K562 (cell line): ENCODE measurements around the gene COG4. TPM values are rescaled to one million over a fixed set of nuclear protein-coding genes. Genes with fewer than 3 reads are reported as not detected.

Experiments
- BRD9 ChIP-seq: fragments of 450-650 bp; IDR thresholded peaks from 2 replicates; pipeline ENCODE4 v1.6.1; 2018; ENCODE audit warnings: low read depth; ENCODE audit not compliant: partially characterized antibody
- CBFA2T3 ChIP-seq: fragments of 450-650 bp; IDR thresholded peaks from 2 replicates; pipeline ENCODE4 v1.6.1; 2017
- CREB1 ChIP-seq, 2 experiments: sonication (generic) in 1 of 2; formaldehyde crosslinking in 1 of 2; IDR thresholded peaks; 2 replicates each; pipeline versions ENCODE4 v1.6.1 to v1.8.0; 2012 to 2022; ENCODE audit warnings: inconsistent platforms in 1 of 2, mild to moderate bottlenecking in 1 of 2, missing genetic modification reagents in 1 of 2, moderate library complexity in 1 of 2
- CSDE1 ChIP-seq, 2 experiments: fragments of 450-650 bp; IDR thresholded peaks; 2 replicates each; pipeline ENCODE4 v1.6.1; 2016; ENCODE audit warnings: mild to moderate bottlenecking in 1 of 2
- E2F6 ChIP-seq, 2 experiments: IDR thresholded peaks; 2 replicates each; pipeline ENCODE4 v1.6.1; 2011; ENCODE audit warnings: borderline replicate concordance in 1 of 2, control low read depth in 1 of 2, low read depth in 1 of 2, low read length in 1 of 2, mild to moderate bottlenecking in 1 of 2, mixed read lengths in 1 of 2, moderate library complexity in 1 of 2; ENCODE audit not compliant: insufficient read depth in 1 of 2, insufficient read length in 1 of 2, poor library complexity in 1 of 2, severe bottlenecking in 1 of 2; ENCODE audit errors: extremely low read depth in 1 of 2
- E2F8 ChIP-seq: fragments of 450-650 bp; IDR thresholded peaks from 2 replicates; pipeline ENCODE4 v1.7.1; 2018; ENCODE audit warnings: mild to moderate bottlenecking, low read depth; ENCODE audit not compliant: partially characterized antibody
- KDM2B ChIP-seq: fragments of 250-450 bp; sonication (Bioruptor Pico); IDR thresholded peaks from 2 replicates; pipeline ENCODE4 v1.8.0; 2021; ENCODE audit warnings: mild to moderate bottlenecking, moderate library complexity
- KLF16 ChIP-seq: IDR thresholded peaks from 2 replicates; pipeline ENCODE4 v1.6.1; 2016; ENCODE audit warnings: antibody characterized with exemption
- LARP7 ChIP-seq: fragments of 450-650 bp; IDR thresholded peaks from 2 replicates; pipeline ENCODE4 v1.6.1; 2016
- PCBP2 ChIP-seq: fragments of 200-400 bp; formaldehyde crosslinking; IDR thresholded peaks from 2 replicates; pipeline ENCODE4 v1.6.1; 2018; ENCODE audit warnings: low read length, low read depth, mild to moderate bottlenecking, moderate library complexity; ENCODE audit not compliant: poor library complexity, severe bottlenecking
- PHTF2 ChIP-seq: fragments of 250-450 bp; sonication (Bioruptor Pico); IDR thresholded peaks from 2 replicates; pipeline ENCODE4 v1.5.0; 2021; ENCODE audit warnings: mild to moderate bottlenecking
- PML ChIP-seq: IDR thresholded peaks from 2 replicates; pipeline ENCODE4 v1.6.1; 2012; ENCODE audit warnings: low read length, inconsistent platforms
- POU5F1 ChIP-seq: fragments of 150-350 bp; IDR thresholded peaks from 2 replicates; pipeline ENCODE4 v1.6.1; 2014; ENCODE audit warnings: borderline replicate concordance, low read length, low read depth, mild to moderate bottlenecking; ENCODE audit not compliant: partially characterized antibody
- RBM15 ChIP-seq: fragments of 200-400 bp; formaldehyde crosslinking; IDR thresholded peaks from 2 replicates; pipeline ENCODE4 v1.6.1; 2018; ENCODE audit warnings: mild to moderate bottlenecking, low read length, moderate library complexity; ENCODE audit not compliant: insufficient read depth
- RBM22 ChIP-seq: fragments of 200-400 bp; formaldehyde crosslinking; IDR thresholded peaks from 2 replicates; pipeline ENCODE4 v1.6.1; 2018; ENCODE audit warnings: low read length, low read depth; ENCODE audit not compliant: poor library complexity, severe bottlenecking
- SETDB1 ChIP-seq: IDR thresholded peaks from one replicate; pipeline ENCODE4 v1.6.1; 2012; ENCODE audit warnings: low read length, control low read depth, inconsistent platforms
- TCF7 ChIP-seq: sonication (generic); IDR thresholded peaks from 2 replicates; pipeline ENCODE4 v1.6.1; 2016; ENCODE audit warnings: antibody characterized with exemption, borderline replicate concordance
- VEZF1 ChIP-seq: fragments of 200-800 bp; sonication (Bioruptor generic); IDR thresholded peaks from 2 replicates; pipeline ENCODE4 v1.6.1; 2017; ENCODE audit warnings: missing genetic modification characterization, missing compliant biosample characterization
- ZFP91 ChIP-seq: sonication (generic); formaldehyde crosslinking; IDR thresholded peaks from 2 replicates; pipeline ENCODE4 v1.8.0; 2022; ENCODE audit warnings: mild to moderate bottlenecking, missing genetic modification reagents
- ZNF316 ChIP-seq: fragments of 450-650 bp; IDR thresholded peaks from 2 replicates; pipeline ENCODE4 v1.6.1; 2016
- ZNF445 ChIP-seq: fragments of 250-450 bp; sonication (Bioruptor Pico); IDR thresholded peaks from 2 replicates; pipeline ENCODE4 v1.4.0; 2020; ENCODE audit warnings: low read depth, mild to moderate bottlenecking, moderate library complexity
- ZNF584 ChIP-seq: fragments of 200-800 bp; sonication (Bioruptor generic); IDR thresholded peaks from 2 replicates; pipeline ENCODE4 v1.6.1; 2016; ENCODE audit warnings: low read depth, mild to moderate bottlenecking, missing genetic modification characterization, missing compliant biosample characterization
- polyA plus RNA-seq, 8 experiments: library from polyadenylated mRNA; depleted of rRNA in 4 of 8; stranded (reverse) in 5 of 8; unstranded in 3 of 8; fragments of >200 nt; fragmentation: Nextera tagmentation in 2 of 8; fragmentation: Illumina TruSeq in 1 of 8; extraction: Ambion mirVana in 2 of 8; extraction: Trizol in 1 of 8; gene quantifications; 2 replicates each; pipeline versions ENCODE4 v1.2.1 to v1.2.3, GENCODE V29; 2011 to 2014; ENCODE audit warnings: inconsistent platforms in 1 of 8, missing spikeins in 1 of 8
- total RNA-seq, 7 experiments: library from RNA; depleted of rRNA in 6 of 7; stranded (reverse); fragments of >200 nt in 6 of 7; fragmentation: Illumina TruSeq in 2 of 7; extraction: Trizol in 2 of 7; gene quantifications; 2 replicates each; pipeline versions ENCODE4 v1.2.1 to v1.2.3, GENCODE V29; 2011 to 2021; ENCODE audit warnings: low replicate concordance in 1 of 7

COG4 gene
- total and polyA plus RNA-seq, 9 of the 15 experiments (the other 6 are each of a cell fraction or from before 2014, with no cell fraction given) = 13.7 to 73.9 (median 44.2) TPM

GRCh38 chr16:70523076-70523742, at the start of gene COG4 (continued):
- TF ChIP-seq ZFP91 (CRISPR knock-in tag) (no peak), VEZF1 (CRISPR knock-in tag) (no peak; the same call in 1 of the 2 replicates), CSDE1 (IDR thresholded peaks at IDR 0.05) (peak in 1 of 2 experiments; percentile 65; a peak in 1 of 4 replicates), POU5F1 (no peak), CREB1 (IDR thresholded peaks at IDR 0.05) (no peak; the same call in 1 of the 2 replicates), CREB1 (CRISPR knock-in tag; IDR thresholded peaks at IDR 0.05) (no peak), SETDB1 (no peak), ZNF316 (no peak), RBM15 (no peak), LARP7 (no peak), E2F8 (peak; percentile 77), CBFA2T3 (no peak), PHTF2 (CRISPR knock-in tag) (no peak), PCBP2 (no peak), RBM22 (no peak), ZNF445 (CRISPR knock-in tag) (no peak), E2F6 (IDR thresholded peaks at IDR 0.05; ENCODE audit: borderline replicate concordance in 1 of 2, extremely low read depth in 1 of 2, insufficient read depth in 1 of 2, insufficient read length in 1 of 2, low read depth in 1 of 2, low read length in 1 of 2, poor library complexity in 1 of 2, severe bottlenecking in 1 of 2) (peak; percentile 39 to 44), PML (no peak; the same call in 1 of the 2 replicates), TCF7 (no peak), ZNF584 (CRISPR knock-in tag) (no peak), KDM2B (CRISPR knock-in tag) (no peak), BRD9 (no peak), KLF16 (no peak)
